Smooth muscle cell (in vitro differentiated cells): ENCODE measurements around the gene PTPN3. TPM values are rescaled to one million over a fixed set of nuclear protein-coding genes. Genes with fewer than 3 reads are reported as not detected.

Experiments
- DNase-seq: peaks from one replicate; lab custom pipeline; 2025; ENCODE audit not compliant: unreplicated experiment; lab: John Stamatoyannopoulos, UW
- H2AFZ ChIP-seq: fragments of 200-600 bp; sonication (generic); 2 replicates; pipeline ENCODE4 v1.6.0; 2016; ENCODE audit warnings: antibody characterized with exemption, low read depth, mild to moderate bottlenecking
- H3F3A ChIP-seq: fragments of 200-600 bp; sonication (generic); 2 replicates; pipeline ENCODE4 v1.6.0; 2017; ENCODE audit warnings: antibody characterized with exemption, low read depth
- H3K27ac ChIP-seq: fragments of 200-600 bp; sonication (generic); 2 replicates; pipeline ENCODE4 v1.5.1; 2016; ENCODE audit warnings: low read depth, mild to moderate bottlenecking
- H3K27me3 ChIP-seq: fragments of 200-600 bp; sonication (generic); 2 replicates; pipeline ENCODE4 v1.6.1; 2016; ENCODE audit warnings: low read depth, mild to moderate bottlenecking
- H3K36me3 ChIP-seq: fragments of 200-600 bp; sonication (generic); 2 replicates; pipeline ENCODE4 v1.5.1; 2016; ENCODE audit warnings: low read depth
- H3K4me1 ChIP-seq: fragments of 200-600 bp; sonication (generic); 2 replicates; pipeline ENCODE4 v1.5.1; 2016; ENCODE audit warnings: low read depth
- H3K4me2 ChIP-seq: fragments of 200-600 bp; sonication (generic); 2 replicates; pipeline ENCODE4 v1.6.0; 2016; ENCODE audit warnings: mild to moderate bottlenecking
- H3K4me3 ChIP-seq: fragments of 200-600 bp; sonication (generic); 2 replicates; pipeline ENCODE4 v1.5.1; 2016; ENCODE audit warnings: mild to moderate bottlenecking
- H3K79me2 ChIP-seq: fragments of 200-600 bp; sonication (generic); 2 replicates; pipeline ENCODE4 v1.6.0; 2016; ENCODE audit warnings: low read depth, mild to moderate bottlenecking
- H3K9ac ChIP-seq: fragments of 200-600 bp; sonication (generic); 2 replicates; pipeline ENCODE4 v1.6.0; 2016; ENCODE audit warnings: low read depth
- H3K9me3 ChIP-seq: fragments of 200-600 bp; sonication (generic); replicated peaks from 2 replicates; pipeline ENCODE4 v1.5.1; 2016; ENCODE audit warnings: low read depth
- H4K20me1 ChIP-seq: fragments of 200-600 bp; sonication (generic); 2 replicates; pipeline ENCODE4 v1.6.0; 2016; ENCODE audit warnings: low read depth
- CTCF ChIP-seq: fragments of 200-600 bp; sonication (generic); IDR thresholded peaks from 2 replicates; pipeline ENCODE4 v1.5.1; 2017; ENCODE audit warnings: borderline replicate concordance, mild to moderate bottlenecking, antibody characterized with exemption; ENCODE audit not compliant: insufficient read depth, poor library complexity, severe bottlenecking
- WGBS: methylation state at CpG from one replicate; pipeline ENCODE4 v1.1.7; 2016; ENCODE audit warnings: low lambda C conversion rate; 5-methylcytosine and 5-hydroxymethylcytosine counted together
- polyA plus RNA-seq: library from polyadenylated mRNA; unstranded; fragments of >200 nt; fragmentation: Nextera tagmentation; extraction: Ambion mirVana; gene quantifications from 2 replicates; pipeline ENCODE4 v1.2.1, GENCODE V29; 2016
- total RNA-seq: library from RNA; depleted of rRNA; stranded (reverse); fragments of >200 nt; gene quantifications from 2 replicates; pipeline ENCODE4 v1.2.3, GENCODE V29; 2014

Gene PTPN3
- total and polyA plus RNA-seq, 2 experiments from 2014 or later = 2.2 to 5.5 TPM

GRCh38 chr9:109488791-109489492, 9.2 kb downstream of the PTPN3 start:
- Histone ChIP-seq H3K79me2 (no peaks in the 10 kb centered on the region), H2AFZ (no peak overlapping the region), H3K9me3 (no peaks in the 10 kb centered on the region), H3K4me1 (no peaks in the 10 kb centered on the region), H3K4me2 (no peak overlapping the region), H3K9ac (no peak overlapping the region), H4K20me1 (peaks cover 31% of the 10 kb centered on the region), H3K27me3 (no peaks in the 10 kb centered on the region), H3K27ac (no peak overlapping the region), H3F3A (no peaks in the 10 kb centered on the region), H3K4me3 (no peak overlapping the region), H3K36me3 (no peaks in the 10 kb centered on the region)
- 80% methylated on average over 7 of the region's 7 CpGs for WGBS
- no peak for TF ChIP-seq CTCF
- DNase-seq = no peak

GRCh38 chr9:109488351-109488750, 9.8 kb downstream of the PTPN3 start:
- TF ChIP-seq CTCF = no peak
- H3K27ac ChIP-seq = no peak overlapping the region
- no peaks in the 10 kb centered on the region for H3K27me3 ChIP-seq
- no peaks in the 10 kb centered on the region for H3K79me2 ChIP-seq
- H3K9me3 ChIP-seq = no peaks in the 10 kb centered on the region
- H3K9ac ChIP-seq = no peak overlapping the region
- no peaks in the 10 kb centered on the region for H3K36me3 ChIP-seq
- no peak overlapping the region for H3K4me3 ChIP-seq
- H2AFZ ChIP-seq = no peak overlapping the region
- DNase-seq = no peak
- WGBS = 87% methylated on average over 4 of the region's 4 CpGs
- H4K20me1 ChIP-seq = peaks cover 31% of the 10 kb centered on the region
- no peaks in the 10 kb centered on the region for H3K4me1 ChIP-seq
- no peaks in the 10 kb centered on the region for H3F3A ChIP-seq
- H3K4me2 ChIP-seq = no peak overlapping the region

GRCh38 chr9:109487247-109487646, 10.9 kb downstream of the PTPN3 start:
- Histone ChIP-seq H3K4me1 (no peaks in the 10 kb centered on the region), H3K4me3 (no peak overlapping the region), H3K9me3 (no peaks in the 10 kb centered on the region), H3K27me3 (no peaks in the 10 kb centered on the region), H2AFZ (no peak overlapping the region), H3F3A (no peaks in the 10 kb centered on the region), H3K9ac (no peak overlapping the region), H3K36me3 (no peaks in the 10 kb centered on the region), H4K20me1 (peaks cover 40% of the 10 kb centered on the region), H3K4me2 (no peak overlapping the region), H3K27ac (no peak overlapping the region), H3K79me2 (no peaks in the 10 kb centered on the region)
- WGBS = 43% methylated on average over 7 of the region's 7 CpGs
- DNase-seq = no peak
- no peak for TF ChIP-seq CTCF
